OCI-LY7 (cell line): ENCODE measurements around the gene MARCHF2. TPM values are rescaled to one million over a fixed set of nuclear protein-coding genes. Genes with fewer than 3 reads are reported as not detected.

Experiments used
- BruUV-seq: library from RNA; stranded (reverse); fragments of 400-500 nt; replicated peaks from 2 replicates; lab custom pipeline; 2021; lab: Mats Ljungman, UMichigan
- CTCF ChIA-PET: fragments of 300-600 bp; sonication (Branson Sonifier 250); formaldehyde crosslinking; loops from one replicate; lab custom pipeline; 2022; ENCODE audit warnings: antibody characterized with exemption; ENCODE audit not compliant: unreplicated experiment; lab: Charles Lee
- POLR2A ChIA-PET: fragments of 300-600 bp; sonication (Branson Sonifier 250); formaldehyde crosslinking; loops from one replicate; lab custom pipeline; 2022; ENCODE audit warnings: antibody characterized with exemption; lab: Charles Lee
- DNase-seq: peaks from one replicate; pipeline ENCODE4 v3.0.0-alpha.2; 2015; ENCODE audit warnings: low spot score
- H2AFZ ChIP-seq: fragments of 200-600 bp; sonication (generic), shearing (Covaris generic); 2 replicates; pipeline ENCODE4 v1.6.1; 2014; ENCODE audit warnings: mild to moderate bottlenecking, antibody characterized with exemption, low read length, moderate library complexity
- H3K27ac ChIP-seq: fragments of 200-600 bp; sonication (generic); 2 replicates; pipeline ENCODE4 v1.5.1; 2014; ENCODE audit warnings: mixed run types, low read depth, mild to moderate bottlenecking, moderate library complexity, low read length, inconsistent platforms; ENCODE audit not compliant: poor library complexity, severe bottlenecking
- H3K36me3 ChIP-seq: fragments of 200-600 bp; sonication (generic); 2 replicates; pipeline ENCODE4 v1.6.1; 2014; ENCODE audit warnings: mild to moderate bottlenecking, antibody characterized with exemption, low read length, moderate library complexity, mixed read lengths; ENCODE audit not compliant: insufficient read depth
- H3K4me1 ChIP-seq: fragments of 200-600 bp; sonication (generic); 2 replicates; pipeline ENCODE4 v1.5.1; 2014; ENCODE audit warnings: mild to moderate bottlenecking, low read length; ENCODE audit not compliant: insufficient read depth, poor library complexity, severe bottlenecking
- H3K4me2 ChIP-seq: fragments of 200-600 bp; sonication (generic); 2 replicates; pipeline ENCODE4 v1.6.1; 2014; ENCODE audit warnings: mild to moderate bottlenecking, low read length
- H3K4me3 ChIP-seq: fragments of 200-600 bp; sonication (generic); 2 replicates; pipeline ENCODE4 v1.5.1; 2014; ENCODE audit warnings: mild to moderate bottlenecking, low read depth, low read length; ENCODE audit not compliant: poor library complexity, severe bottlenecking
- H3K79me2 ChIP-seq: fragments of 200-600 bp; sonication (generic); 2 replicates; pipeline ENCODE4 v1.6.1; 2016; ENCODE audit warnings: low read depth, mild to moderate bottlenecking, low read length, moderate library complexity, mixed read lengths; ENCODE audit not compliant: insufficient read depth
- H3K9me2 ChIP-seq: fragments of 200-600 bp; sonication (generic); 2 replicates; pipeline ENCODE4 v1.6.1; 2016; ENCODE audit warnings: mild to moderate bottlenecking, low read length, mixed read lengths; ENCODE audit not compliant: insufficient read depth
- H3K9me3 ChIP-seq: fragments of 200-600 bp; sonication (generic); 2 replicates; pipeline ENCODE4 v1.6.1; 2014; ENCODE audit warnings: mild to moderate bottlenecking, mixed run types, low read length, mixed read lengths
- H4K20me1 ChIP-seq: fragments of 200-600 bp; sonication (generic); 2 replicates; pipeline ENCODE4 v1.6.1; 2014; ENCODE audit warnings: mild to moderate bottlenecking, antibody characterized with exemption, low read length, moderate library complexity, mixed read lengths; ENCODE audit not compliant: insufficient read depth
- CTCF ChIP-seq: fragments of 200-600 bp; sonication (generic); conservative IDR thresholded peaks from 2 replicates; pipeline ENCODE4 v1.5.1; 2014; ENCODE audit warnings: mild to moderate bottlenecking, antibody characterized with exemption, low read length, moderate library complexity, mixed read lengths
- EZH2phosphoT487 ChIP-seq: fragments of 200-600 bp; sonication (generic); IDR thresholded peaks from 2 replicates; pipeline ENCODE4 v1.6.1; 2018; ENCODE audit warnings: low read depth, borderline replicate concordance, mild to moderate bottlenecking, mixed run types, antibody characterized with exemption, low read length, moderate library complexity, mixed read lengths
- intact Hi-C: fragments of 100-400 bp; cut with micrococcal nuclease; formaldehyde crosslinking; loops from one replicate; pipeline ENCODE4 v1.10.0; 2022; ENCODE audit not compliant: unreplicated experiment
- total RNA-seq, 2 experiments: library from RNA; depleted of rRNA in 1 of 2; stranded (reverse); fragments of >200 nt in 1 of 2; shearing (Covaris generic) in 1 of 2; gene quantifications; 2 replicates each; pipeline ENCODE4 v1.2.3, GENCODE V29; 2014 to 2022

The MARCHF2 gene
- total RNA-seq, 2 experiments from 2014 or later, result 12.4 to 14.1 TPM

- H3K9me3 ChIP-seq, result no peaks in the 10 kb centered on the region
- intact Hi-C loops, result no loop called here
- ChIA-PET CTCF (no interaction called here), POLR2A (no interaction called here)
- no peaks in the 10 kb centered on the region for H3K9me2 ChIP-seq
- H3K27ac ChIP-seq, result no peak overlapping the region
- DNase-seq, result no peak
- H3K4me1 ChIP-seq, result no peaks in the 10 kb centered on the region
- no peak overlapping the region for H2AFZ ChIP-seq
- no peak overlapping the region for H3K4me3 ChIP-seq
- H3K4me2 ChIP-seq, result no peak overlapping the region
- H3K36me3 ChIP-seq, result no peaks in the 10 kb centered on the region
- H3K79me2 ChIP-seq, result no peaks in the 10 kb centered on the region
- H4K20me1 ChIP-seq, result no peaks in the 10 kb centered on the region
- BruUV-seq, result no TSS peak
- TF ChIP-seq CTCF (no peak), EZH2phosphoT487 (no peak)
These were observed 13.2 kb downstream of the MARCHF2 start for GRCh38 chr19:8426283-8426682.

GRCh38 chr19:8429044-8429443, 15.9 kb downstream of the MARCHF2 start:
- no peaks in the 10 kb centered on the region for H3K4me1 ChIP-seq
- TF ChIP-seq CTCF, result no peak
- TF ChIP-seq EZH2phosphoT487, result no peak
- H3K9me2 ChIP-seq, result no peaks in the 10 kb centered on the region
- CTCF ChIA-PET, result no interaction called here
- no peak overlapping the region for H2AFZ ChIP-seq
- no peaks in the 10 kb centered on the region for H4K20me1 ChIP-seq
- H3K27ac ChIP-seq, result no peak overlapping the region
- POLR2A ChIA-PET, result interaction anchor here (0.7 kb wide), 1 partner anchor 28 kb away, joined by 5 read pairs; no protein-coding TSS in a partner anchor
- no peak overlapping the region for H3K4me2 ChIP-seq
- no peaks in the 10 kb centered on the region for H3K36me3 ChIP-seq
- no peak for DNase-seq
- H3K4me3 ChIP-seq, result no peak overlapping the region
- intact Hi-C loops, result no loop called here
- H3K79me2 ChIP-seq, result no peaks in the 10 kb centered on the region
- H3K9me3 ChIP-seq, result no peaks in the 10 kb centered on the region
- BruUV-seq, result no TSS peak

DNA sequence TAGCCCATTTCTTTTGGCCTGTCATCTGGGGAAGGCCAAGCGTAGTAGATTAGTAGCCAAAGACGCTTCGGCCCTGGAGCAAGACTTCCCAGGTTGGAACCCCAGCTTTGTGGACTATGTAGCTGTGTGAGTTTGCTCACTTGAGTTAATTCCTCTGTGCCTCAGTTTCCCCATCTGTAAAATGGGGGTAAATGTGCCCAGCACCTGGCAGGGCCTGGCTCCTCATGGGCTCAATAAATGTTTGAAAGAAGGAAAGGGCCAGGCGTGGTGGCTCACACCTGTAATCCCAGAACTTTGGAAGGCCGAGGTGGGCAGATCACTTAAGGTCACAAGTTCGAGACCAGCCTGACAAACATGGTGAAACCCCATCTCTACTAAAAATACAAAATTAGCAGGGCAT, 16.7 kb downstream of the MARCHF2 start:
- H3K27ac ChIP-seq, result no peak overlapping the region
- H3K4me1 ChIP-seq, result no peaks in the 10 kb centered on the region
- H3K4me3 ChIP-seq, result no peak overlapping the region
- no peak overlapping the region for H3K4me2 ChIP-seq
- POLR2A ChIA-PET, result interaction anchor here (0.7 kb wide), 1 partner anchor 28 kb away, joined by 5 read pairs; no protein-coding TSS in a partner anchor
- no peaks in the 10 kb centered on the region for H3K9me2 ChIP-seq
- no peaks in the 10 kb centered on the region for H4K20me1 ChIP-seq
- BruUV-seq, result no TSS peak
- CTCF ChIA-PET, result no interaction called here
- H2AFZ ChIP-seq, result no peak overlapping the region
- H3K36me3 ChIP-seq, result no peaks in the 10 kb centered on the region
- intact Hi-C loops, result no loop called here
- no peak for DNase-seq
- TF ChIP-seq CTCF (no peak), EZH2phosphoT487 (no peak)
- no peaks in the 10 kb centered on the region for H3K9me3 ChIP-seq
- H3K79me2 ChIP-seq, result no peaks in the 10 kb centered on the region
